ENCODE measurements around the gene SLC18A3. TPM values are rescaled to one million over a fixed set of nuclear protein-coding genes. Genes with fewer than 3 reads are reported as not detected.

Gene SLC18A3
- total RNA-seq, 1 experiment from 2014 or later: not detected

DNA sequence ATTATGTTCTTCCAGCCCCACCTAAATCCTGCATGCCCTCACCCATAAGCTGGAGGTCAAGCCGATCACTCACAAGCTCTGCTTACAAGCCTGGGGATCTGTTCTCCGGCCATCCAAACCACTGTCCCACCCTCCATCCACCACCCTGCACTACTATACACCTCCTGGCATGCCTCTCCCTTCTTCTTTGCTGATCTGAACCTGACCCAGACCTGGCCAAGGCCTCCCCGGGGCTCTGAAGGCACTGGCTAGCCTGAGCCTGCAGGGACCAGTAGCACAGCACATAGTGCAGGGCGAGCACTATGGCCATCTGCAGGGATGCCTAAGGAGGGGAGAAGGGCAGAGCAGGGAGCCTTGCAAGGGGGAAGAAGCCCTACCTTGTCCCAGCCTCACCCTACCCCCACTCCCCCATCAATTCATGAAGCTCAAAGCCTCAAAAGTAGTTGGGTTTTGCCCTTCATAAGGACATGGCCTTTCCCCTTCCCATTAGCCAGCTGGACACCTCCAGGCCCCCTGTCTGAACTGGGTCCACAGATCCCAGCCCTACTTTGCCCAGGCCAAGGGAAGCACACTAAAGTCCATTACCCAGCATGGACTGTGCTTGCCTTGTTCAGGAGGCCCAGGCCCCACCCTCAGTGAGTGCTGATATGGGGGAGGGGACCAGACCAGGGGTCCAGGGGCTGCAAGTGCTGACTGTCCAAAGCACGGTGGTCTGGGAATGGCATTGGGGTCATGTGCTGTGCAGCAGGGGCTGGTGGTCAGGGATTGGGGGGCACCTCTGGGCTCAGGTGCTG, 33.3 kb downstream of the SLC18A3 start:
- DNase-seq (ENCODE audit: low read depth, low spot score) (no peak), ATAC-seq (no peak)
- CTCF ChIA-PET: no interaction called here
- intact Hi-C loops (cut with micrococcal nuclease; ENCODE audit: unreplicated experiment) (no loop called here), in situ Hi-C loops (cut with HindIII; ENCODE audit: low pct_unique_long_range_greater_than_20kb, low sequenced_read_pairs) (no loop called here)
- BruUV-seq (replicated peaks): no TSS peak
- Histone ChIP-seq H3K9me3 (ENCODE audit: control insufficient read depth, insufficient read depth, low read depth, low read length) (no peaks in the 10 kb centered on the region), H3K27ac (ENCODE audit: low read length) (no peak overlapping the region), H3K36me3 (ENCODE audit: control insufficient read depth, insufficient read depth, low read length) (no peaks in the 10 kb centered on the region), H3K27me3 (ENCODE audit: control insufficient read depth, insufficient read depth, low read length) (peaks cover 15% of the 10 kb centered on the region), H3K4me1 (ENCODE audit: control insufficient read depth, insufficient read depth, low read length) (no peaks in the 10 kb centered on the region), H3K4me3 (ENCODE audit: low read depth in 2 of 2, low read length in 2 of 2) (no peak overlapping the region)
- TF ChIP-seq, protein P1, sequence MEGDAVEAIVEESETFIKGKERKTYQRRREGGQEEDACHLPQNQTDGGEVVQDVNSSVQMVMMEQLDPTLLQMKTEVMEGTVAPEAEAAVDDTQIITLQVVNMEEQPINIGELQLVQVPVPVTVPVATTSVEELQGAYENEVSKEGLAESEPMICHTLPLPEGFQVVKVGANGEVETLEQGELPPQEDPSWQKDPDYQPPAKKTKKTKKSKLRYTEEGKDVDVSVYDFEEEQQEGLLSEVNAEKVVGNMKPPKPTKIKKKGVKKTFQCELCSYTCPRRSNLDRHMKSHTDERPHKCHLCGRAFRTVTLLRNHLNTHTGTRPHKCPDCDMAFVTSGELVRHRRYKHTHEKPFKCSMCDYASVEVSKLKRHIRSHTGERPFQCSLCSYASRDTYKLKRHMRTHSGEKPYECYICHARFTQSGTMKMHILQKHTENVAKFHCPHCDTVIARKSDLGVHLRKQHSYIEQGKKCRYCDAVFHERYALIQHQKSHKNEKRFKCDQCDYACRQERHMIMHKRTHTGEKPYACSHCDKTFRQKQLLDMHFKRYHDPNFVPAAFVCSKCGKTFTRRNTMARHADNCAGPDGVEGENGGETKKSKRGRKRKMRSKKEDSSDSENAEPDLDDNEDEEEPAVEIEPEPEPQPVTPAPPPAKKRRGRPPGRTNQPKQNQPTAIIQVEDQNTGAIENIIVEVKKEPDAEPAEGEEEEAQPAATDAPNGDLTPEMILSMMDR (IDR thresholded peaks at IDR 0.05): no peak
- TF ChIP-seq TCF7L2 (IDR thresholded peaks at IDR 0.05; ENCODE audit: low read depth, low read length): no peak
- no peak for TF ChIP-seq POLR2AphosphoS5 (IDR thresholded peaks at IDR 0.05; ENCODE audit: low read depth, low read length)
- TF ChIP-seq, protein P2, sequence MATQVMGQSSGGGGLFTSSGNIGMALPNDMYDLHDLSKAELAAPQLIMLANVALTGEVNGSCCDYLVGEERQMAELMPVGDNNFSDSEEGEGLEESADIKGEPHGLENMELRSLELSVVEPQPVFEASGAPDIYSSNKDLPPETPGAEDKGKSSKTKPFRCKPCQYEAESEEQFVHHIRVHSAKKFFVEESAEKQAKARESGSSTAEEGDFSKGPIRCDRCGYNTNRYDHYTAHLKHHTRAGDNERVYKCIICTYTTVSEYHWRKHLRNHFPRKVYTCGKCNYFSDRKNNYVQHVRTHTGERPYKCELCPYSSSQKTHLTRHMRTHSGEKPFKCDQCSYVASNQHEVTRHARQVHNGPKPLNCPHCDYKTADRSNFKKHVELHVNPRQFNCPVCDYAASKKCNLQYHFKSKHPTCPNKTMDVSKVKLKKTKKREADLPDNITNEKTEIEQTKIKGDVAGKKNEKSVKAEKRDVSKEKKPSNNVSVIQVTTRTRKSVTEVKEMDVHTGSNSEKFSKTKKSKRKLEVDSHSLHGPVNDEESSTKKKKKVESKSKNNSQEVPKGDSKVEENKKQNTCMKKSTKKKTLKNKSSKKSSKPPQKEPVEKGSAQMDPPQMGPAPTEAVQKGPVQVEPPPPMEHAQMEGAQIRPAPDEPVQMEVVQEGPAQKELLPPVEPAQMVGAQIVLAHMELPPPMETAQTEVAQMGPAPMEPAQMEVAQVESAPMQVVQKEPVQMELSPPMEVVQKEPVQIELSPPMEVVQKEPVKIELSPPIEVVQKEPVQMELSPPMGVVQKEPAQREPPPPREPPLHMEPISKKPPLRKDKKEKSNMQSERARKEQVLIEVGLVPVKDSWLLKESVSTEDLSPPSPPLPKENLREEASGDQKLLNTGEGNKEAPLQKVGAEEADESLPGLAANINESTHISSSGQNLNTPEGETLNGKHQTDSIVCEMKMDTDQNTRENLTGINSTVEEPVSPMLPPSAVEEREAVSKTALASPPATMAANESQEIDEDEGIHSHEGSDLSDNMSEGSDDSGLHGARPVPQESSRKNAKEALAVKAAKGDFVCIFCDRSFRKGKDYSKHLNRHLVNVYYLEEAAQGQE (IDR thresholded peaks at IDR 0.05; ENCODE audit: insufficient read depth in 1 of 2, low read depth in 2 of 2, low read length in 1 of 2): no peak
- no peak for TF ChIP-seq SIN3A (IDR thresholded peaks at IDR 0.05; ENCODE audit: borderline replicate concordance, insufficient read depth, low read depth, low read length)
- POLR2A ChIA-PET: no interaction called here

DNA sequence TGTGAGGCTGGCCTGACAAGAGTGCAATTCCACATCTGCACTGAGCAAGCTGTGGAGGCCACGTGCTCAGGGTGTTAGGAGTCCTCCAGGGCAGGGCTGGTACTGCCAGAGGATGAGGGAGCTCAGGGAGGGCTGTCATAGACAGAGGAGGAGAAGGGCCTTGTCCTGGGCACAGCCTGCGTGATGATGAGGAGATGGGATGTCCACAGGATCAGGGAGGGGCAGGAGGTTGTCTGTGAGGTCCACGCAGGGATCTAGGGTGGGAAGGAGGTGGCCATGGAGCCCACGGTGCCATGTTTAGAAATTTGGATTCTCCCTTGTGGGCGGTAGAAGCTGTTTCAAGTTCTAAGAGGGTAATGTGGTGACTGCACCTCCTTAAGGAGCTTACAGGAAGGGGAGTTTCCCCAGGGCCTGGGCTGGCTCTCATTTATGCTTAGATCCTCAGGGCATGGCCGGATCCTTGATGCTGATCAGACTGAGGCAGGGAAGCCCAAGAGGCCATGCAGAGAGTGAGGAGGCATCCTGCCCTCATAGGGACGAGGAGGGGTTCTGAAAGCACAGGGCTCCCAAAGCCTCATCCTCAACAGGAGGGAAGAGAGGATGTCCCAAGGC, 34.0 kb downstream of the SLC18A3 start:
- Histone ChIP-seq H3K9me3 (ENCODE audit: control insufficient read depth, insufficient read depth, low read depth, low read length) (no peaks in the 10 kb centered on the region), H3K36me3 (ENCODE audit: control insufficient read depth, insufficient read depth, low read length) (no peaks in the 10 kb centered on the region), H3K27ac (ENCODE audit: low read length) (no peak overlapping the region), H3K27me3 (ENCODE audit: control insufficient read depth, insufficient read depth, low read length) (peaks cover 13% of the 10 kb centered on the region), H3K4me3 (ENCODE audit: low read depth in 2 of 2, low read length in 2 of 2) (no peak overlapping the region), H3K4me1 (ENCODE audit: control insufficient read depth, insufficient read depth, low read length) (no peaks in the 10 kb centered on the region)
- no peak for ATAC-seq
- in situ Hi-C loops (cut with HindIII; ENCODE audit: low pct_unique_long_range_greater_than_20kb, low sequenced_read_pairs): no loop called here
- CTCF ChIA-PET: no interaction called here
- BruUV-seq (replicated peaks): no TSS peak
- TF ChIP-seq, protein P2 (IDR thresholded peaks at IDR 0.05; ENCODE audit: insufficient read depth in 1 of 2, low read depth in 2 of 2, low read length in 1 of 2): no peak
- TF ChIP-seq POLR2AphosphoS5 (IDR thresholded peaks at IDR 0.05; ENCODE audit: low read depth, low read length): no peak
- TF ChIP-seq TCF7L2 (IDR thresholded peaks at IDR 0.05; ENCODE audit: low read depth, low read length): no peak
- TF ChIP-seq, protein P1 (IDR thresholded peaks at IDR 0.05): no peak
- TF ChIP-seq SIN3A (IDR thresholded peaks at IDR 0.05; ENCODE audit: borderline replicate concordance, insufficient read depth, low read depth, low read length): no peak
- intact Hi-C loops (cut with micrococcal nuclease; ENCODE audit: unreplicated experiment): no loop called here
- POLR2A ChIA-PET: no interaction called here
- DNase-seq (ENCODE audit: low read depth, low spot score): no peak
